Measurements from ENCODE around the gene DNAAF3.

DNA sequence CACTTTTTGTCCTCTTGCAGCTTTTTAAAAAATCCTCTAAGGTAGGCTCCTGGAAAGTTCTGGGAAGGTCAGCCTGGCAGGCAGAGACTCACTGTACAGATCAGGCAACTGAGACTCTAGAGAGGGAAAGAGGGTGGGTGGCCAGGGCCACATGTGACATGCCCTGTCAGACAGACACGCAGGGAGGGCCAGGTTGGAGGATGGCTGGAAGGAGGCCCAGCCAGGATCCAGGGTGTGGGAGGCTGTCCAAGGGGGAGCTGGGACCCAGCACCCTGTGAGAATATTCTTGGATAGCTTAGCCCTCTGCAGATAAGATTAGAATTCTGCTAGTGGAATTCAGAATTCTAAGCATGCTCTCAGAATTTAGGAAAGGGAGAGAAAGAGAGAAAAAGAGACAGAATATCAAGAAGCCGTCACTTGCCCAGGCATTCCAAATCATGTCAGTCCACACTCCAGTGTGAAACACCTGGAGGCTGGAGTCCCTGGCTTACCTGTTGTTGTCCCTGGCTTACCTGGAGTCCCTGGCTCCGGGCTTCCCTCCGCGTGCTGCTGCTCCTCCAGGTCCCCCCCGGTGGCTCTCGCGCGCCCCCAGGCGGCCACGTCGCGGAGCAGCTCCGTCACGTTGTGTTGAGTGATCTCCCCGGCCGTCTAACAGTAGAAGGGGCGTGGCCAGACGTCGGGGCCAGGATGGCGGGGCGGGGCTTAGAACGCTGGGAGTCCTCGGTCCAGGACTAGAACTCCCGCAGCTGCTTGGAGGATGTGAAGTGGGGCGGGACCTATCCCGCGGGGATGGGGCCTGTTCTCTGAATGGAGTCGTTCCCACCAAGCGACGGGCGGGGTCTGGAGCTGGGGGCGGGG lies 6.1 kb downstream of the DNAAF3 start:
- TF ChIP-seq, protein P1, sequence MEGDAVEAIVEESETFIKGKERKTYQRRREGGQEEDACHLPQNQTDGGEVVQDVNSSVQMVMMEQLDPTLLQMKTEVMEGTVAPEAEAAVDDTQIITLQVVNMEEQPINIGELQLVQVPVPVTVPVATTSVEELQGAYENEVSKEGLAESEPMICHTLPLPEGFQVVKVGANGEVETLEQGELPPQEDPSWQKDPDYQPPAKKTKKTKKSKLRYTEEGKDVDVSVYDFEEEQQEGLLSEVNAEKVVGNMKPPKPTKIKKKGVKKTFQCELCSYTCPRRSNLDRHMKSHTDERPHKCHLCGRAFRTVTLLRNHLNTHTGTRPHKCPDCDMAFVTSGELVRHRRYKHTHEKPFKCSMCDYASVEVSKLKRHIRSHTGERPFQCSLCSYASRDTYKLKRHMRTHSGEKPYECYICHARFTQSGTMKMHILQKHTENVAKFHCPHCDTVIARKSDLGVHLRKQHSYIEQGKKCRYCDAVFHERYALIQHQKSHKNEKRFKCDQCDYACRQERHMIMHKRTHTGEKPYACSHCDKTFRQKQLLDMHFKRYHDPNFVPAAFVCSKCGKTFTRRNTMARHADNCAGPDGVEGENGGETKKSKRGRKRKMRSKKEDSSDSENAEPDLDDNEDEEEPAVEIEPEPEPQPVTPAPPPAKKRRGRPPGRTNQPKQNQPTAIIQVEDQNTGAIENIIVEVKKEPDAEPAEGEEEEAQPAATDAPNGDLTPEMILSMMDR (IDR thresholded peaks at IDR 0.05): peak; percentile 62 to 84 (median 62)
- TF ChIP-seq EP300 (IDR thresholded peaks at IDR 0.05): no peak
- no peak for TF ChIP-seq POLR2A (IDR thresholded peaks at IDR 0.05; ENCODE audit: low read depth)
- peak in 1 of 2 donors; percentile 38 for TF ChIP-seq POLR2AphosphoS5 (IDR thresholded peaks at IDR 0.05)

Data from esophagus muscularis mucosa (tissue), 4 donors.